Activated CD4-positive, alpha-beta T cell treated with anti-CD3 and anti-CD28 coated beads for 36 hours (primary cell): ENCODE results near the gene MYH11. TPM values are rescaled to one million over a fixed set of nuclear protein-coding genes. Genes with fewer than 3 reads are reported as not detected.

Experiments
- ATAC-seq: fragments of 200-7000 bp; cut with Tn5 transposase; one replicate; pipeline ENCODE4 v1.10.0; 2021; ENCODE audit warnings: mild to moderate bottlenecking, moderate library complexity
- CTCF ChIA-PET: fragments of 350-600 bp; sonication (Branson Sonifier 250); formaldehyde crosslinking; loops from one replicate; lab custom pipeline; 2021; ENCODE audit warnings: antibody characterized with exemption; lab: Charles Lee
- POLR2A ChIA-PET: fragments of 350-600 bp; sonication (Branson Sonifier 250); formaldehyde crosslinking; loops from one replicate; lab custom pipeline; 2021; ENCODE audit warnings: antibody characterized with exemption, inconsistent platforms; lab: Charles Lee
- DNase-seq: peaks from one replicate; pipeline ENCODE4 v3.0.0-alpha.2; 2020
- H3K27ac Mint-ChIP-seq: one replicate; pipeline ENCODE4 v1.8.0; 2021; ENCODE audit warnings: mixed read lengths
- H3K27me3 Mint-ChIP-seq: one replicate; pipeline ENCODE4 v1.8.0; 2021; ENCODE audit warnings: mixed read lengths
- H3K36me3 Mint-ChIP-seq: one replicate; pipeline ENCODE4 v1.8.0; 2021; ENCODE audit warnings: low read depth, mixed read lengths
- H3K4me1 Mint-ChIP-seq: one replicate; pipeline ENCODE4 v1.8.0; 2021; ENCODE audit warnings: mixed read lengths
- H3K4me3 Mint-ChIP-seq: one replicate; pipeline ENCODE4 v1.8.0; 2021; ENCODE audit warnings: mild to moderate bottlenecking, moderate library complexity, mixed read lengths
- H3K9me3 Mint-ChIP-seq: one replicate; pipeline ENCODE4 v1.8.0; 2021; ENCODE audit warnings: low read depth, mixed read lengths
- intact Hi-C, 2 experiments: fragments of 100-400 bp; cut with DNase I in 1 of 2; cut with micrococcal nuclease in 1 of 2; formaldehyde crosslinking; loops; one replicate each; pipeline versions ENCODE4 v1.14.2 to v1.15.1; 2022 to 2024; cut with DNase I, micrococcal nuclease
- total RNA-seq, 2 experiments: library from RNA; stranded (reverse); gene quantifications; one replicate each; pipeline ENCODE4 v1.2.3, GENCODE V29; 2021

The MYH11 gene
- total RNA-seq, 2 experiments from 2014 or later: not detected

- Mint-ChIP-seq H3K4me3 (no peak overlapping the region), H3K9me3 (no peaks in the 10 kb centered on the region), H3K27ac (no peak overlapping the region), H3K27me3 (no peaks in the 10 kb centered on the region), H3K4me1 (peaks cover 16% of the 10 kb centered on the region), H3K36me3 (peaks cover 3% of the 10 kb centered on the region)
- intact Hi-C loops: no loop called here
- ATAC-seq: no peak
- no peak for DNase-seq
- ChIA-PET POLR2A (no interaction called here), CTCF (no interaction called here)
These were observed 34.7 kb upstream of the MYH11 start for GRCh38 chr16:15891508-15891907.

GRCh38 chr16:15888072-15888976 is 31.5 kb upstream of the MYH11 start, which contains the start of gene CEP20:
CEP20 (minus strand) TSS chr16:15888603; CDS start chr16:15888585, 18 bp downstream.
- Mint-ChIP-seq H3K9me3 (no peaks in the 10 kb centered on the region), H3K4me3 (peak within 1 kb of the TSS; percentile 92), H3K27ac (peak within 1 kb of the TSS; percentile 99), H3K36me3 (peaks cover 9% of the 10 kb centered on the region), H3K4me1 (peaks cover 28% of the 10 kb centered on the region), H3K27me3 (no peaks in the 10 kb centered on the region)
- ChIA-PET POLR2A (interaction anchor here (0.8 to 1.3 kb wide), 5 partner anchors 62 to 228 kb away, joined by 3 to 5 read pairs (median 4); no protein-coding TSS in a partner anchor), CTCF (interaction anchor here (0.6 to 1.3 kb wide), 9 partner anchors 9 to 301 kb away, joined by 3 to 7 read pairs (median 4); no protein-coding TSS in a partner anchor)
- DNase-seq (peak; percentile 100), ATAC-seq (peak; percentile 99)
- intact Hi-C loops: loop anchor here (1.0 to 5.0 kb wide), 11 partner anchors 60 to 1256 kb away; partner anchors contain the start of genes ABCC1 (in 2 of the 2), BFAR (in 1 of the 2), MARF1 (in 1 of the 2) and NDE1 (in 1 of the 2)

GRCh38 chr16:15887283-15887682 is 30.5 kb upstream of the MYH11 start:
- DNase-seq: no peak
- CTCF ChIA-PET: interaction anchor here (0.8 to 2.3 kb wide), 2 partner anchors 8 to 14 kb away, joined by 7 read pairs; no protein-coding TSS in a partner anchor
- POLR2A ChIA-PET: no interaction called here
- Mint-ChIP-seq H3K27ac (peak overlapping the region; percentile 99), H3K4me1 (peaks cover 28% of the 10 kb centered on the region), H3K27me3 (no peaks in the 10 kb centered on the region), H3K36me3 (peaks cover 11% of the 10 kb centered on the region), H3K4me3 (peak overlapping the region; percentile 92), H3K9me3 (no peaks in the 10 kb centered on the region)
- intact Hi-C loops: loop anchor here (5.0 kb wide), 3 partner anchors 140 to 1255 kb away; partner anchors contain the start of genes BFAR (in 1 of the 2) and PARN (in 1 of the 2)
- ATAC-seq: no peak

- Mint-ChIP-seq H3K4me3 (peak overlapping the region; percentile 32), H3K36me3 (peaks cover 11% of the 10 kb centered on the region), H3K4me1 (peaks cover 28% of the 10 kb centered on the region), H3K27me3 (no peaks in the 10 kb centered on the region), H3K9me3 (no peaks in the 10 kb centered on the region), H3K27ac (peak overlapping the region; percentile 20)
- ChIA-PET POLR2A (no interaction called here), CTCF (interaction anchor here (0.6 to 2.3 kb wide), 4 partner anchors 11 to 287 kb away, joined by 3 to 7 read pairs (median 4); no protein-coding TSS in a partner anchor)
- ATAC-seq: no peak
- no peak for DNase-seq
- intact Hi-C loops: loop anchor here (5.0 kb wide), 3 partner anchors 141 to 1254 kb away; partner anchors contain the start of genes BFAR (in 1 of the 2) and PARN (in 1 of the 2)
These were observed 29.2 kb upstream of the MYH11 start for GRCh38 chr16:15886078-15886477.

GRCh38 chr16:15885560-15886001 is 28.8 kb upstream of the MYH11 start:
- Mint-ChIP-seq H3K4me3 (no peak overlapping the region), H3K27me3 (no peaks in the 10 kb centered on the region), H3K4me1 (peaks cover 28% of the 10 kb centered on the region), H3K9me3 (no peaks in the 10 kb centered on the region), H3K36me3 (peaks cover 11% of the 10 kb centered on the region), H3K27ac (no peak overlapping the region)
- ATAC-seq (no peak), DNase-seq (no peak)
- CTCF ChIA-PET: interaction anchor here (0.6 to 2.3 kb wide), 2 partner anchors 13 to 196 kb away, joined by 3 to 7 read pairs; no protein-coding TSS in a partner anchor
- intact Hi-C loops: loop anchor here (5.0 kb wide), 3 partner anchors 142 to 1253 kb away; partner anchors contain the start of genes BFAR (in 1 of the 2) and PARN (in 1 of the 2)
- POLR2A ChIA-PET: no interaction called here

GRCh38 chr16:15882563-15882962 is 25.7 kb upstream of the MYH11 start:
- intact Hi-C loops: no loop called here
- no peaks in the 10 kb centered on the region for H3K27me3 Mint-ChIP-seq
- ChIA-PET POLR2A (interaction anchor here (0.5 kb wide), 1 partner anchor 122 kb away, joined by 3 read pairs; no protein-coding TSS in a partner anchor), CTCF (no interaction called here)
- DNase-seq (no peak), ATAC-seq (no peak)
- H3K4me3 Mint-ChIP-seq: no peak overlapping the region
- H3K9me3 Mint-ChIP-seq: no peaks in the 10 kb centered on the region
- peaks cover 31% of the 10 kb centered on the region for H3K4me1 Mint-ChIP-seq
- no peak overlapping the region for H3K27ac Mint-ChIP-seq
- peaks cover 19% of the 10 kb centered on the region for H3K36me3 Mint-ChIP-seq

- Mint-ChIP-seq H3K4me3 (no peak overlapping the region), H3K9me3 (no peaks in the 10 kb centered on the region), H3K27ac (no peak overlapping the region), H3K27me3 (no peaks in the 10 kb centered on the region), H3K4me1 (peaks cover 26% of the 10 kb centered on the region), H3K36me3 (peaks cover 22% of the 10 kb centered on the region)
- DNase-seq (no peak), ATAC-seq (no peak)
- intact Hi-C loops: no loop called here
- CTCF ChIA-PET: interaction anchor here (0.6 kb wide), 1 partner anchor 59 kb away, joined by 3 read pairs; no protein-coding TSS in a partner anchor
- POLR2A ChIA-PET: no interaction called here
These were observed 25.1 kb upstream of the MYH11 start for GRCh38 chr16:15881794-15882379.

GRCh38 chr16:15880434-15881308 is 23.8 kb upstream of the MYH11 start:
- ChIA-PET CTCF (no interaction called here), POLR2A (no interaction called here)
- Mint-ChIP-seq H3K4me3 (no peak overlapping the region), H3K27ac (peak overlapping the region; percentile 14), H3K4me1 (peaks cover 16% of the 10 kb centered on the region), H3K36me3 (peaks cover 20% of the 10 kb centered on the region), H3K9me3 (no peaks in the 10 kb centered on the region), H3K27me3 (no peaks in the 10 kb centered on the region)
- ATAC-seq: no peak
- DNase-seq: no peak
- intact Hi-C loops: no loop called here

- POLR2A ChIA-PET: interaction anchor here (0.7 kb wide), 1 partner anchor 137 kb away, joined by 3 read pairs; no protein-coding TSS in a partner anchor
- Mint-ChIP-seq H3K9me3 (no peaks in the 10 kb centered on the region), H3K27me3 (no peaks in the 10 kb centered on the region), H3K27ac (peak overlapping the region; percentile 37), H3K4me3 (no peak overlapping the region), H3K4me1 (peaks cover 12% of the 10 kb centered on the region), H3K36me3 (peaks cover 22% of the 10 kb centered on the region)
- DNase-seq (no peak), ATAC-seq (peak; percentile 80)
- intact Hi-C loops: no loop called here
- CTCF ChIA-PET: interaction anchor here (1.5 kb wide), 1 partner anchor 9 kb away, joined by 7 read pairs; no protein-coding TSS in a partner anchor
These were observed 22.5 kb upstream of the MYH11 start for GRCh38 chr16:15879255-15879811.

- Mint-ChIP-seq H3K4me3 (no peak overlapping the region), H3K36me3 (peaks cover 18% of the 10 kb centered on the region), H3K4me1 (peaks cover 12% of the 10 kb centered on the region), H3K27ac (no peak overlapping the region), H3K27me3 (no peaks in the 10 kb centered on the region), H3K9me3 (no peaks in the 10 kb centered on the region)
- intact Hi-C loops: no loop called here
- ATAC-seq (no peak), DNase-seq (no peak)
- ChIA-PET CTCF (no interaction called here), POLR2A (no interaction called here)
These were observed 19.7 kb upstream of the MYH11 start for GRCh38 chr16:15876503-15876902.
